Keratinocyte (primary cell): ENCODE data around the gene LAMC3.

Experiments used
- EZH2 ChIP-seq: IDR thresholded peaks from one replicate; pipeline ENCODE4 v1.6.1; 2012; ENCODE audit warnings: inconsistent platforms, mild to moderate bottlenecking, low read length, moderate library complexity
- TF ChIP-seq, protein P1 (sequence below), 3 experiments: IDR thresholded peaks in 1 of 3; conservative IDR thresholded peaks in 1 of 3; optimal IDR thresholded peaks in 1 of 3; 2 replicates in 2 of 3; 3 replicates in 1 of 3; pipeline versions ENCODE3 to v1.5.1; 2011; ENCODE audit warnings: low read length in 3 of 3, mild to moderate bottlenecking in 3 of 3, moderate library complexity in 2 of 3, control low read depth in 1 of 3, inconsistent platforms in 1 of 3; ENCODE audit not compliant: insufficient read depth in 2 of 3; ENCODE audit errors: extremely low read depth in 1 of 3

DNA sequence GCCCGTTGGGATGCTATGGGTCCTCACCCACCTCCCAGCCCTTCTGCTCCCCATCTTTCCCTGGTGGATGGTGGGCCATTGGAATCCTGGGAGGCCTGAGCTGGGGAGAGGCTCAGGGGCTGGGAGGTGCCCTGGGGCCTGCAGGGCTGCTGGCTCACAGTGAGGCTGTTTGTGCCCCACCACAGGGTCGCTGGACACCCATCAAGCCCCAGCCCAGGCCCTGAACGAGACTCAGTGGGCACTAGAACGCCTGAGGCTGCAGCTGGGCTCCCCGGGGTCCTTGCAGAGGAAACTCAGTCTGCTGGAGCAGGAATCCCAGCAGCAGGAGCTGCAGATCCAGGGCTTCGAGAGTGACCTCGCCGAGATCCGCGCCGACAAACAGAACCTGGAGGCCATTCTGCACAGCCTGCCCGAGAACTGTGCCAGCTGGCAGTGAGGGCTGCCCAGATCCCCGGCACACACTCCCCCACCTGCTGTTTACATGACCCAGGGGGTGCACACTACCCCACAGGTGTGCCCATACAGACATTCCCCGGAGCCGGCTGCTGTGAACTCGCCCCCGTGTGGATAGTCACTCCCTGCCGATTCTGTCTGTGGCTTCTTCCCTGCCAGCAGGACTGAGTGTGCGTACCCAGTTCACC, 82.5 kb downstream of the LAMC3 start:
- TF ChIP-seq, protein P1, sequence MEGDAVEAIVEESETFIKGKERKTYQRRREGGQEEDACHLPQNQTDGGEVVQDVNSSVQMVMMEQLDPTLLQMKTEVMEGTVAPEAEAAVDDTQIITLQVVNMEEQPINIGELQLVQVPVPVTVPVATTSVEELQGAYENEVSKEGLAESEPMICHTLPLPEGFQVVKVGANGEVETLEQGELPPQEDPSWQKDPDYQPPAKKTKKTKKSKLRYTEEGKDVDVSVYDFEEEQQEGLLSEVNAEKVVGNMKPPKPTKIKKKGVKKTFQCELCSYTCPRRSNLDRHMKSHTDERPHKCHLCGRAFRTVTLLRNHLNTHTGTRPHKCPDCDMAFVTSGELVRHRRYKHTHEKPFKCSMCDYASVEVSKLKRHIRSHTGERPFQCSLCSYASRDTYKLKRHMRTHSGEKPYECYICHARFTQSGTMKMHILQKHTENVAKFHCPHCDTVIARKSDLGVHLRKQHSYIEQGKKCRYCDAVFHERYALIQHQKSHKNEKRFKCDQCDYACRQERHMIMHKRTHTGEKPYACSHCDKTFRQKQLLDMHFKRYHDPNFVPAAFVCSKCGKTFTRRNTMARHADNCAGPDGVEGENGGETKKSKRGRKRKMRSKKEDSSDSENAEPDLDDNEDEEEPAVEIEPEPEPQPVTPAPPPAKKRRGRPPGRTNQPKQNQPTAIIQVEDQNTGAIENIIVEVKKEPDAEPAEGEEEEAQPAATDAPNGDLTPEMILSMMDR (optimal IDR thresholded peaks at IDR 0.05 in 1 of 3, IDR thresholded peaks at IDR 0.05 in 1 of 3, conservative IDR thresholded peaks at IDR 0.05 in 1 of 3; ENCODE audit: extremely low read depth in 1 of 3, insufficient read depth in 2 of 3, low read length in 3 of 3): no peak
- no peak for TF ChIP-seq EZH2
